Naive thymus-derived CD8-positive, alpha-beta T cell (primary cell): ENCODE results near the gene RSU1. TPM values are rescaled to one million over a fixed set of nuclear protein-coding genes. Genes with fewer than 3 reads are reported as not detected.

ENCODE experiments used
- ATAC-seq, 2 donors: fragments of 150-1000 bp; cut with Tn5 transposase in 1 of 2; sonication (Bioruptor Pico), chemical (Tn5 transposase) in 1 of 2; 1 replicate in 1 of 2; 2 replicates in 1 of 2; pipeline ENCODE4 v1.10.0; 2021; ENCODE audit warnings: mild to moderate bottlenecking in 2 of 2, moderate library complexity in 2 of 2
- POLR2A ChIA-PET: fragments of 350-600 bp; sonication (Branson Sonifier 250); formaldehyde crosslinking; loops from one replicate; lab custom pipeline; 2021; ENCODE audit warnings: antibody characterized with exemption; lab: Charles Lee
- DNase-seq, 10 donors: peaks; one replicate each; pipeline versions ENCODE4 v3.0.0 to v3.0.0-alpha.2; 2020 to 2022
- H3K27ac Mint-ChIP-seq, 10 donors: one replicate each; pipeline ENCODE4 v1.8.0; 2020 to 2022; ENCODE audit warnings: mild to moderate bottlenecking in 10 of 10, mixed read lengths in 10 of 10, moderate library complexity in 4 of 10, inconsistent platforms in 1 of 10
- H3K27me3 Mint-ChIP-seq, 5 donors: one replicate each; pipeline ENCODE4 v1.8.0; 2021 to 2022; ENCODE audit warnings: mixed read lengths in 5 of 5
- H3K36me3 Mint-ChIP-seq, 3 donors: one replicate each; pipeline ENCODE4 v1.8.0; 2020 to 2022; ENCODE audit warnings: mixed read lengths in 3 of 3, mild to moderate bottlenecking in 2 of 3, inconsistent platforms in 1 of 3
- H3K4me1 Mint-ChIP-seq, 4 donors: one replicate each; pipeline ENCODE4 v1.8.0; 2021 to 2022; ENCODE audit warnings: mixed read lengths in 4 of 4
- H3K4me3 Mint-ChIP-seq, 10 donors: one replicate each; pipeline ENCODE4 v1.8.0; 2020 to 2022; ENCODE audit warnings: mild to moderate bottlenecking in 10 of 10, mixed read lengths in 10 of 10, moderate library complexity in 6 of 10, inconsistent platforms in 1 of 10
- H3K9me3 Mint-ChIP-seq, 9 donors: one replicate each; pipeline ENCODE4 v1.8.0; 2020 to 2022; ENCODE audit warnings: mixed read lengths in 9 of 9, mild to moderate bottlenecking in 3 of 9, inconsistent platforms in 1 of 9, moderate library complexity in 1 of 9
- polyA plus RNA-seq, 3 donors: library from polyadenylated mRNA; unstranded; fragments of 300-500 nt; fragmentation: Illumina TruSeq; gene quantifications; one replicate each; pipeline ENCODE4 v1.2.3, GENCODE V29; 2021
- total RNA-seq, 8 experiments: library from RNA in 2 of 8; stranded (reverse) in 2 of 8; gene quantifications; one replicate each; pipeline ENCODE4 v1.2.3 and lab custom pipeline; 2021 to 2026

Gene RSU1
- total and polyA plus RNA-seq, 5 experiments from 2014 or later, result 57.8 to 149 (median 127) TPM

DNA sequence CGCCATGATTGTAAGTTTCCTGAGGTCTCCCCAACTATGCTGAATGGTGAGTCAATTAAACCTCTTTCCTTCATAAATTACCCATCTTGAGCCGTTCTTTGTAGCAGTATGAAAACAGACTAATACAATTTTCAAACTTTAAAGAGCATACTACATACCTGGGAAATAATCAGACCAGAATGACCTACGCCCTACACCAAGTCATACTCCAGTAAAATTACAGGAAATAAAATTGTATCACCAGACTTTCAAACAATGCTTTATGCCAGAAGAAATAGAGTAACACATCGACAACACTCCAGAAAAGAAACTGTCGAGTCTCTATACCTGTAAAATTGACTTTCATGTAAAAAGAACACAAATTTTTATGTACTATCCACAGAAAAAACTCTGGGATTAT lies 18.7 kb downstream of the RSU1 start:
- Mint-ChIP-seq H3K27me3 (no peaks in the 10 kb centered on the region), H3K4me3 (no peak overlapping the region), H3K27ac (no peak overlapping the region), H3K9me3 (peaks cover 0 to 2% (median 0%) of the 10 kb centered on the region in 9 donors), H3K36me3 (peaks cover 7 to 38% (median 35%) of the 10 kb centered on the region in 3 donors), H3K4me1 (peaks cover 31 to 58% (median 43%) of the 10 kb centered on the region in 4 donors)
- POLR2A ChIA-PET, result no interaction called here
- ATAC-seq (no peak), DNase-seq (no peak)

DNA sequence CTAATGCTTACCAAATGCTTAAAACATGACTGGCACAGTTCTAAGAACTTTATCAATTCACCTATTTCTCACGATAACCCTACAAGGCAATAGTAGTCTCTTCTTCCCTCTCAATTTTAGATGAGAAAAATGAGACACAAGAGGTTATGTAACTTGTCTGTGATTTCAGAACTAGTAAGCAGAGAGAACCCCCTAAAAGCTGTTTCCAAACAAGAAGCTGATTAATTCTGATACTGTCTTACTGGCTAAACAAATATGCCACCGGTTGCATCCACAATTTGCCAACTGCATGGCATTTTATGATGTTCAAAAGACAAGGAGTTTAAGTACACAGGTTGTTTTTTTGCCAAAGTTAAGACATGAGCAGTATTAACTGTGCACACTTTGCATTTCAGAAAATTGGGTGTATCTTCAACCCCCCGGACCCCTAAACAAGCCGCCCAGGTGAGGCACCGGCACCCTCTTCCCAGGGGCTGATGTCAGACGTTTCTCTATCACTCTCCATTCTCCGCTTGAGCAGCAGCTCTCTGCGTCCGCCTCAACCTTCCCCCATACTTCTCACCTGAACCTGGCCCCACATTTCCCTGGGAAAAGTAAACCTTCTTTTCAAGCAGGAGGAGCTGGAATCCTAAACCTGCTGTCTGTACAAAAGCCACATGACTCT lies 21.7 kb downstream of the RSU1 start:
- Mint-ChIP-seq H3K27me3 (no peaks in the 10 kb centered on the region), H3K9me3 (peaks cover 0 to 2% (median 0%) of the 10 kb centered on the region in 9 donors), H3K36me3 (peaks cover 7 to 49% (median 40%) of the 10 kb centered on the region in 3 donors), H3K4me1 (peaks cover 17 to 41% (median 34%) of the 10 kb centered on the region in 4 donors), H3K4me3 (no peak overlapping the region), H3K27ac (peak overlapping the region in 2 of 10 donors; percentile 21 to 71)
- DNase-seq, result no peak
- no peak for ATAC-seq
- POLR2A ChIA-PET, result interaction anchor here (0.6 kb wide), 1 partner anchor 9 kb away, joined by 3 read pairs; no protein-coding TSS in a partner anchor

DNA sequence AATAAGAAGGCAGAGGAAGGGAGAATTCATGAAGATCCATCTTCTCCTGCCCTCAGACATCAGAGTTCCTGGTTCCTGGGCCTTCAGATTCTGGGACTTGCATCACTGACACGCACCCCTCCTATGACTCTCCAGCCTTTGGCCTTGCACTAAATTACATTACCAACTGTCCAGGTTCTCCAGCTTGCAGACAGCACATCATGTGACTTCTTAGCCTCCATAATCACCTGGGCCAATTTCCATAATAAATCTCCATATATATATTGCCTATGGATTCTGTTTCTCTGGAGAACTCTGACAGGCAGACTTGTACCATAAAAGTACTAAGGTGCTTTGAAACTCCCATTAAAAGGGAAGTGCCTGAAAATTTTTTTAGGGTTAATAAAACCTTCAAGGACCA lies 23.2 kb downstream of the RSU1 start:
- H3K27me3 Mint-ChIP-seq, result no peaks in the 10 kb centered on the region
- H3K9me3 Mint-ChIP-seq, result peaks cover 0 to 2% (median 0%) of the 10 kb centered on the region in 9 donors

DNA sequence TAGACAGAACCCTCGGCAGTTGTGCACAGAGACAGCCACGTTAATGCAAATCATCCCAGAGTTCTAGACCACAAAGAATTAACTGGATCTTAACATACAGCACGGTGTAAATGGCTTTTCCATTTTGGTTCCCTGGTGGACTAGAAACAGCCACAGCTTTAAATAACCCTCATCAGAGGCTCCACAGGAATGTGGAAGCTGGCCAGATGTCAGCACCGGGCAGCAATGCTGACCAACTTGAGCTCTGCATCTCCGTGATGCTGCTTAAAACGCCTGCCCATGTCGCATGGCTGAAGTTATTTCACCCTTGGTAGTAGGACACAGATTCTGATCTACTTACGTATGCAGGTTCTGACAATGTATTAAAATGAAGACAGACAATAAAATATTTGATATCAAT lies 24.5 kb downstream of the RSU1 start:
- Mint-ChIP-seq H3K4me3 (no peak overlapping the region), H3K4me1 (peaks cover 22 to 45% (median 33%) of the 10 kb centered on the region in 4 donors), H3K36me3 (peaks cover 8 to 46% (median 29%) of the 10 kb centered on the region in 3 donors), H3K27ac (peak overlapping the region in 1 of 10 donors; percentile 29), H3K27me3 (no peaks in the 10 kb centered on the region), H3K9me3 (peaks cover 0 to 2% (median 0%) of the 10 kb centered on the region in 9 donors)
- no peak for ATAC-seq
- DNase-seq, result no peak
- POLR2A ChIA-PET, result no interaction called here

More for the DNA sequence above, 23.2 kb downstream of the RSU1 start:
- H3K4me1 Mint-ChIP-seq, result peaks cover 12 to 42% (median 29%) of the 10 kb centered on the region in 4 donors
- ATAC-seq (no peak), DNase-seq (no peak)
- no peak overlapping the region for H3K4me3 Mint-ChIP-seq
- POLR2A ChIA-PET, result interaction anchor here (1.0 kb wide), 1 partner anchor 436 kb away, joined by 3 read pairs; no protein-coding TSS in a partner anchor
- H3K27ac Mint-ChIP-seq, result peak overlapping the region in 3 of 10 donors; percentile 9 to 66 (median 11)
- peaks cover 7 to 48% (median 30%) of the 10 kb centered on the region in 3 donors for H3K36me3 Mint-ChIP-seq

DNA sequence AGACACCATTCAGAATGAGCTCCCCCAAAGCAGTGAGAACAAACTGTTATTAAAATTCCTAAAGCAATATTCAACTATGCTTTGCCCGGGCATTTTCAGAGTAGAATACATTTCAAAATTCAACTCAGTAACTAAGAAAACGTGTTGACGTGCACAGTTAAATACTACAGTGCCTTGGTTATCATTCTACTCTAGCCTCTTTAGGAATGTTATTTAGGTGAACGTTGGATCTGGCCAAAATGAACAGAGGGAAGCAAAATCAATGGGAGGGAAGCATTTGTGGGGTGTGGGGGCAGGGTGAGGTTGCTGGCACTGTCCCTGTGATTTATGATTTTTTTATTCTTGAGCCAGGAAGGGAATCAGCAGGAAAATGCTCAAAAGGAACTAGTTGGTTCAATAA lies 27.5 kb downstream of the RSU1 start:
- Mint-ChIP-seq H3K4me3 (no peak overlapping the region), H3K4me1 (peaks cover 19 to 48% (median 32%) of the 10 kb centered on the region in 4 donors), H3K27me3 (no peaks in the 10 kb centered on the region), H3K36me3 (peaks cover 14 to 32% (median 27%) of the 10 kb centered on the region in 3 donors), H3K9me3 (peaks cover 0 to 10% (median 0%) of the 10 kb centered on the region in 9 donors), H3K27ac (peak overlapping the region; percentile 85 to 99 (median 96))
- ATAC-seq (no peak), DNase-seq (no peak)
- POLR2A ChIA-PET, result interaction anchor here (0.9 to 1.3 kb wide), 2 partner anchors 28 to 412 kb away, joined by 3 to 4 read pairs; partner anchors contain the start of genes RSU1 and TRDMT1

DNA sequence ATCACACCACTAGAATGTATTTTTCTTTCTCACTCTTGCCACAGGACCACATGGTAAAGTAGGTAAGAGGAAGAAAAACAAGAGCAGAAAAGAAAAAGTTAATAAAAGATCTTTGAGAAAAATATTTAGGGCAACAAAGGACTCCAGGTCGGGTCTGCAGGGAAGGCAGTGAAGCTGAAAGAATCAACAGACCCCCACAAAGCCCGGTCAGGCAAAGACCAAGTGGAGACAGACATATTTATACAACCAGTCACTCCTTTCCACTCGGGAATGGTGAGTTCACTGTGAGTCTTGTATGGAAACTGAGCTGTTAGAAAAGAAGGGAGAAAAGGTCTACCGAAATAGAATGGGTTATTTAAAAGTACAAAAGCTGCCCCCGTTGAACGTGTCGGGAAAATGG lies 28.0 kb downstream of the RSU1 start:
- ATAC-seq, result no peak
- peaks cover 0 to 10% (median 0%) of the 10 kb centered on the region in 9 donors for H3K9me3 Mint-ChIP-seq
- no peaks in the 10 kb centered on the region for H3K27me3 Mint-ChIP-seq
- H3K36me3 Mint-ChIP-seq, result peaks cover 14 to 30% (median 25%) of the 10 kb centered on the region in 3 donors
- DNase-seq, result no peak
- no peak overlapping the region for H3K4me3 Mint-ChIP-seq
- H3K4me1 Mint-ChIP-seq, result peaks cover 19 to 48% (median 32%) of the 10 kb centered on the region in 4 donors
- H3K27ac Mint-ChIP-seq, result peak overlapping the region; percentile 89 to 99 (median 97)
- POLR2A ChIA-PET, result interaction anchor here (0.9 to 1.8 kb wide), 5 partner anchors 12 to 412 kb away, joined by 3 to 13 read pairs (median 4); partner anchors contain the start of genes PTER, RSU1 and TRDMT1

DNA sequence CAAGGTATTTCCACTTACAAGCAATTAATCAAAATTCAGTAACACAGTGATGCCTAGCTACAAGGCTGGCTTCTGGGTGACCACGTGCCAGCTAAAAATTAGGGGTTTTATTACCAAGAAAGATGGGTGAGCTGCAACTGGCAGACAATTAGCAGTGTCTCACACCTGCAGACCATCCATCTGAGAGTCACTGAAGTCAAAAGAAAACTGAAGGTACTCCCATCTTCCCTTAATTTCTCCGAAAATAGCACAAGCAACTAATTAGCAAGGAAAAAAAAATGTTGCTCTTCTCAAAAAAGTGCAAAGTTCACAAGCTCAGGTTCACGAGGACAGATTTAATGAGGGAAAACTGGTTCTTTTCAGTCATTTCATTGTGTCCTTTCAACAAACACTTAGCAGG lies 28.4 kb downstream of the RSU1 start:
- H3K27ac Mint-ChIP-seq, result peak overlapping the region; percentile 89 to 99 (median 97)
- H3K27me3 Mint-ChIP-seq, result no peaks in the 10 kb centered on the region
- peaks cover 0 to 10% (median 0%) of the 10 kb centered on the region in 9 donors for H3K9me3 Mint-ChIP-seq
- H3K36me3 Mint-ChIP-seq, result peaks cover 14 to 29% (median 22%) of the 10 kb centered on the region in 3 donors
- DNase-seq, result no peak
- H3K4me3 Mint-ChIP-seq, result no peak overlapping the region
- no peak for ATAC-seq
- POLR2A ChIA-PET, result interaction anchor here (1.1 to 1.8 kb wide), 4 partner anchors 11 to 417 kb away, joined by 4 to 13 read pairs (median 4); partner anchors contain the start of genes PTER and RSU1
- peaks cover 19 to 48% (median 32%) of the 10 kb centered on the region in 4 donors for H3K4me1 Mint-ChIP-seq

DNA sequence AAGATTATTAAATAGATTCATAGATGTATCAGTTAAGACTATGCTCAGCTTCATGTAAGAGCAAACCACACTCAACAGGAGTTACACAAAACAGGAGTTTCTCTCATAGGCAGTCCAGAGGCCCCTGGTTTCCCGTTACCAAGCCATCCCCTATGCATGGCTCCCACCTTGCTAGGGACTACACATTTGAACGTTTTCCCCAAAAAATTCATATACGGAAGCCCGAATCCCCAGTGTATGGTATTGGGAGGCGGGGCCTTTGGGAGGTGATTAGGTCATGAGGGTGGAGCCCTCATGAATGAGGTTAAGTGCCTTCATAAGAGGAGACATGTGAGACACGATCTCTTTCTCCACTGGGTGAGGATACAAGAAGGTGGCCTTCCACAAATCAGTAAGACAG lies 29.1 kb downstream of the RSU1 start:
- DNase-seq (peak in 1 of 10 donors; percentile 10), ATAC-seq (peak; percentile 6 to 19)
- Mint-ChIP-seq H3K4me3 (peak overlapping the region in 8 of 10 donors; percentile 11 to 74 (median 54)), H3K9me3 (peaks cover 0 to 10% (median 0%) of the 10 kb centered on the region in 9 donors), H3K27me3 (no peaks in the 10 kb centered on the region), H3K36me3 (peaks cover 14 to 23% (median 15%) of the 10 kb centered on the region in 3 donors), H3K4me1 (peaks cover 17 to 44% (median 32%) of the 10 kb centered on the region in 4 donors), H3K27ac (peak overlapping the region; percentile 89 to 99 (median 97))
- POLR2A ChIA-PET, result interaction anchor here (1.1 to 1.8 kb wide), 4 partner anchors 10 to 418 kb away, joined by 4 to 13 read pairs (median 4); partner anchors contain the start of genes PTER and RSU1

DNA sequence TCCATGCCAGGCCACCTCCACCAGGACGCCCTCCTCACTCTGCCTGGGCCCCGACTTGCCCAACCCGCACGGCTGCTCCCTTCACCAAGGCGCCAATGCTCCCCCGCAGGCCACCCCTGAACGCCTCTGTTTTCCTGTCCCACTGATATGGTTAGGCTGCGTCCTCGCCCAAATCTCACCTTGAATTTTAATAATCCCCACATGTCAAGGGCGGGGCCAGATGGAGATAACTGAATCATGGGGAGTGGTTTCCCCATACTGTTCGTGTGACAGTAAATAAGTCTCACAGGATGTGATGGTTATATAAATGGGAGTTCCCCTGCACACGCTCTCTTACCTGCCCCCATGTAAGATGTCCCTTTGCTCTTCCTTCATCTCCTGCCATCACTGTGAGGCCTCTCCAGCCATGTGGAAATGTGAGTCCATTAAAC lies 29.8 kb downstream of the RSU1 start:
- POLR2A ChIA-PET, result interaction anchor here (1.8 kb wide), 1 partner anchor 350 kb away, joined by 4 read pairs; the partner anchor contains the start of gene PTER
- Mint-ChIP-seq H3K27ac (peak overlapping the region; percentile 89 to 99 (median 97)), H3K36me3 (peaks cover 14 to 18% (median 15%) of the 10 kb centered on the region in 3 donors), H3K4me3 (peak overlapping the region; percentile 11 to 74 (median 54)), H3K27me3 (no peaks in the 10 kb centered on the region), H3K9me3 (peaks cover 0 to 10% (median 0%) of the 10 kb centered on the region in 9 donors), H3K4me1 (peaks cover 16 to 44% (median 32%) of the 10 kb centered on the region in 4 donors)
- DNase-seq, result peak; percentile 19 to 80 (median 60)
- peak; percentile 97 to 99 for ATAC-seq

DNA sequence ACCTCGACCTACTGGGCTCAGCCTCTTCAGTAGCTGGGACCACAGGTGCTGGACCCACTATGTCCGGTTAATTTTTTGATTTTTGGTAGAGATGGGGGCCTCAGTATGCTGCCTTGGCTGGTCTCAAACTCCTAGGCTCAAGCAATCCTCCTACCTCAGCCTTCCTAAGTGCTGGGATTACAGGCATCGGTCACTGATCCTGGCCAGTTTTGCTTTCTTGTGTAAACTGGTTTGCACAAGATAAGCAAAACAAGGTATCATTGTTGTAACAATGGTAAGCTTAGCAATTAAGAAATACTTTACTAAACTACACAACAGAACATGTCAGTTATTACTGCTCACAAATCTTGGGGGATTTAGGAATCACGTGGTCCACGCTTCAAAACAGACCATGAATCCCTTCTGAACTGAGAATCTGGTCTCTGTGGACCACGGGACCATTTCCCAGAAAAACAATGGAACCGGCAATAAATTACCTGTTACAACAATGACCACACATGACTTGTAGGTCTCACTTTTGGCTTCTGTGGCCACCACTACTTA lies 36.8 kb downstream of the RSU1 start:
- H3K27ac Mint-ChIP-seq, result peak overlapping the region in 9 of 10 donors; percentile 2 to 88 (median 69)
- H3K4me1 Mint-ChIP-seq, result peaks cover 18 to 34% (median 32%) of the 10 kb centered on the region in 4 donors
- peaks cover 0 to 2% (median 0%) of the 10 kb centered on the region in 9 donors for H3K9me3 Mint-ChIP-seq
- no peak overlapping the region for H3K4me3 Mint-ChIP-seq
- peaks cover 7 to 25% (median 9%) of the 10 kb centered on the region in 3 donors for H3K36me3 Mint-ChIP-seq
- DNase-seq (no peak), ATAC-seq (no peak)
- H3K27me3 Mint-ChIP-seq, result no peaks in the 10 kb centered on the region
- POLR2A ChIA-PET, result no interaction called here

DNA sequence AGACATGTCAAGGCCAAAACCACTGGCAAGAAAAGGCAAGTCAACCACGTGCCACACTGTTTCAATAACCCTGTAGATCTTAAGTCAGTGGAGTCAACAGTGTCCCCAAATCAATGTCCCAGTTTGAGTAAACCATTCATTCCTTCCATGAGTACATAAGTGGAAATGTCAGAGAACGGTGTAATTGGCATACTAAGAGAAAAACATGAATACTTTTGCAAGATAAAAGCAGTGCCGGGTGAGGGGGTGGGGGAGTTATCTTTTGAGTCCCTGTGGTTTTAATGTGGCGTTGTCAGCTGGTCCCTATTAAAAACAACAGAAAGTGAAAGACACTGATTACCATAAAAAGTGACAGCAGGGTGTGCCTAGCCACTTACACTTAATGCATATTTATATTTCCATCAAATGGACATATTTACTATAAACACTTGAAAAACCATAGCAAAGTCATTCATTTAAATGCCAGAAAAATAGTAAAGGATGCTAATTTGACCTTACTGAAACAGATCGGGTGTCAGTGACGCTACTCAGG lies 37.8 kb downstream of the RSU1 start:
- Mint-ChIP-seq H3K36me3 (peaks cover 6 to 27% (median 6%) of the 10 kb centered on the region in 3 donors), H3K4me1 (peaks cover 16 to 34% (median 32%) of the 10 kb centered on the region in 4 donors), H3K27ac (peak overlapping the region; percentile 28 to 88 (median 72)), H3K27me3 (no peaks in the 10 kb centered on the region), H3K9me3 (no peaks in the 10 kb centered on the region), H3K4me3 (peak overlapping the region in 3 of 10 donors; percentile 20 to 43 (median 28))
- ATAC-seq, result peak; percentile 67 to 70
- POLR2A ChIA-PET, result no interaction called here
- peak in 5 of 10 donors; percentile 5 to 53 (median 26) for DNase-seq
